Activated CD4-positive, CD25-positive, alpha-beta regulatory T cell (primary cell): ENCODE measurements around the gene ARL15.

Experiments
- DNase-seq, 4 experiments: peaks; one replicate each; lab custom pipeline; 2025; lab: John Stamatoyannopoulos, UW

ARL15 gene

GRCh38 chr5:54040018-54040417, 270.4 kb downstream of the ARL15 start:
- DNase-seq, result no peak

GRCh38 chr5:54037205-54037604, 273.2 kb downstream of the ARL15 start:
- DNase-seq, result no peak

GRCh38 chr5:54030981-54031380, 279.4 kb downstream of the ARL15 start:
- DNase-seq, result no peak

GRCh38 chr5:54024466-54024865, 285.9 kb downstream of the ARL15 start:
- no peak for DNase-seq

GRCh38 chr5:54022223-54022622, 288.1 kb downstream of the ARL15 start:
- DNase-seq, result no peak

GRCh38 chr5:54021431-54022164, 288.8 kb downstream of the ARL15 start:
- DNase-seq, result no peak

- no peak for DNase-seq
Measured at GRCh38 chr5:54018438-54018837, 291.9 kb downstream of the ARL15 start.

- DNase-seq, result no peak
Measured at GRCh38 chr5:54017580-54017979, 292.8 kb downstream of the ARL15 start.

- no peak for DNase-seq
Measured at GRCh38 chr5:54013556-54014194, 296.7 kb downstream of the ARL15 start.

- no peak for DNase-seq
Measured at GRCh38 chr5:54009828-54010227, 300.5 kb downstream of the ARL15 start.

GRCh38 chr5:54009357-54009756, 301.0 kb downstream of the ARL15 start:
- no peak for DNase-seq

GRCh38 chr5:54007827-54008777, 302.3 kb downstream of the ARL15 start:
- no peak for DNase-seq

- DNase-seq, result no peak
Measured at GRCh38 chr5:54004697-54005096, 305.7 kb downstream of the ARL15 start.

- DNase-seq, result no peak
Measured at GRCh38 chr5:54002779-54003178, 307.6 kb downstream of the ARL15 start.

- DNase-seq, result no peak
Measured at GRCh38 chr5:54001976-54002775, 308.2 kb downstream of the ARL15 start.

- no peak for DNase-seq
Measured at GRCh38 chr5:54000011-54000410, 310.4 kb downstream of the ARL15 start.

- no peak for DNase-seq
Measured at GRCh38 chr5:53997736-53998627, 312.4 kb downstream of the ARL15 start.

- DNase-seq, result no peak
Measured at GRCh38 chr5:53996008-53996407, 314.4 kb downstream of the ARL15 start.

GRCh38 chr5:53994148-53994547, 316.2 kb downstream of the ARL15 start:
- DNase-seq, result no peak

- DNase-seq, result no peak
Measured at GRCh38 chr5:53991942-53992341, 318.4 kb downstream of the ARL15 start.

- DNase-seq, result no peak
Measured at GRCh38 chr5:53987101-53987500, 323.3 kb downstream of the ARL15 start.
